CD4-positive, CD25-positive, alpha-beta regulatory T cell (primary cell): ENCODE measurements around the gene GULP1. TPM values are rescaled to one million over a fixed set of nuclear protein-coding genes. Genes with fewer than 3 reads are reported as not detected.
"Not testable (repeated sequence)": the region's sequence is repeated elsewhere in the genome, so short reads cannot be mapped to it uniquely, and the experiment has no call there.

Experiments
- ATAC-seq, 2 donors: fragments of 150-1000 bp; cut with Tn5 transposase; one replicate each; pipeline ENCODE4 v1.10.0; 2021; ENCODE audit warnings: low read depth in 2 of 2, moderate number of reproducible peaks in 2 of 2, moderate library complexity in 1 of 2
- DNase-seq, 3 donors: peaks; one replicate each; pipeline versions ENCODE4 v3.0.0 to v3.0.0-alpha.2; 2012 to 2022; ENCODE audit warnings: mixed read lengths in 1 of 3
- H3K27ac ChIP-seq: one replicate; pipeline ENCODE4 v1.7.0; 2013; ENCODE audit warnings: mild to moderate bottlenecking, low read length; ENCODE audit not compliant: insufficient read depth, poor library complexity, severe bottlenecking
- H3K27me3 ChIP-seq: one replicate; pipeline ENCODE4 v1.7.0; 2013; ENCODE audit warnings: low read length; ENCODE audit not compliant: control insufficient read depth, insufficient read depth
- H3K36me3 ChIP-seq: one replicate; pipeline ENCODE4 v1.7.0; 2013; ENCODE audit warnings: mild to moderate bottlenecking, low read length, moderate library complexity; ENCODE audit not compliant: control insufficient read depth, insufficient read depth
- H3K4me1 ChIP-seq: 2 replicates; pipeline ENCODE4 v1.7.0; 2013; ENCODE audit warnings: mild to moderate bottlenecking, low read length; ENCODE audit not compliant: insufficient read depth, control insufficient read depth, poor library complexity, severe bottlenecking
- H3K4me3 ChIP-seq: one replicate; pipeline ENCODE4 v1.7.0; 2013; ENCODE audit warnings: low read depth, mild to moderate bottlenecking, low read length, moderate library complexity
- H3K9me3 ChIP-seq, 2 experiments: 1 replicate in 1 of 2; 2 replicates in 1 of 2; pipeline ENCODE4 v1.7.0; 2013; ENCODE audit warnings: low read length in 2 of 2, mild to moderate bottlenecking in 1 of 2, moderate library complexity in 1 of 2; ENCODE audit not compliant: control insufficient read depth in 2 of 2
- H3K27ac Mint-ChIP-seq, 3 donors: one replicate each; pipeline ENCODE4 v1.8.0; 2020 to 2022; ENCODE audit warnings: mild to moderate bottlenecking in 3 of 3, mixed read lengths in 3 of 3, moderate library complexity in 2 of 3
- H3K27me3 Mint-ChIP-seq: one replicate; pipeline ENCODE4 v1.8.0; 2022; ENCODE audit warnings: mild to moderate bottlenecking, mixed read lengths
- H3K36me3 Mint-ChIP-seq: one replicate; pipeline ENCODE4 v1.8.0; 2020; ENCODE audit warnings: mixed read lengths
- H3K4me1 Mint-ChIP-seq, 4 donors: one replicate each; pipeline ENCODE4 v1.8.0; 2020 to 2022; ENCODE audit warnings: mixed read lengths in 4 of 4, mild to moderate bottlenecking in 1 of 4
- H3K4me3 Mint-ChIP-seq, 4 donors: one replicate each; pipeline ENCODE4 v1.8.0; 2020 to 2022; ENCODE audit warnings: mild to moderate bottlenecking in 4 of 4, mixed read lengths in 4 of 4, moderate library complexity in 3 of 4
- H3K9me3 Mint-ChIP-seq, 7 donors: one replicate each; pipeline ENCODE4 v1.8.0; 2020 to 2022; ENCODE audit warnings: mixed read lengths in 7 of 7, mild to moderate bottlenecking in 3 of 7, moderate library complexity in 2 of 7
- polyA plus RNA-seq, 4 donors: library from polyadenylated mRNA; unstranded; fragments of 300-500 nt; fragmentation: Illumina TruSeq; gene quantifications; one replicate each; pipeline ENCODE4 v1.2.3, GENCODE V29; 2021
- total RNA-seq: library from RNA; stranded (reverse); gene quantifications from one replicate; pipeline ENCODE4 v1.2.3, GENCODE V29; 2022

The GULP1 gene
- total and polyA plus RNA-seq, 5 donors from 2014 or later: not detected

DNA sequence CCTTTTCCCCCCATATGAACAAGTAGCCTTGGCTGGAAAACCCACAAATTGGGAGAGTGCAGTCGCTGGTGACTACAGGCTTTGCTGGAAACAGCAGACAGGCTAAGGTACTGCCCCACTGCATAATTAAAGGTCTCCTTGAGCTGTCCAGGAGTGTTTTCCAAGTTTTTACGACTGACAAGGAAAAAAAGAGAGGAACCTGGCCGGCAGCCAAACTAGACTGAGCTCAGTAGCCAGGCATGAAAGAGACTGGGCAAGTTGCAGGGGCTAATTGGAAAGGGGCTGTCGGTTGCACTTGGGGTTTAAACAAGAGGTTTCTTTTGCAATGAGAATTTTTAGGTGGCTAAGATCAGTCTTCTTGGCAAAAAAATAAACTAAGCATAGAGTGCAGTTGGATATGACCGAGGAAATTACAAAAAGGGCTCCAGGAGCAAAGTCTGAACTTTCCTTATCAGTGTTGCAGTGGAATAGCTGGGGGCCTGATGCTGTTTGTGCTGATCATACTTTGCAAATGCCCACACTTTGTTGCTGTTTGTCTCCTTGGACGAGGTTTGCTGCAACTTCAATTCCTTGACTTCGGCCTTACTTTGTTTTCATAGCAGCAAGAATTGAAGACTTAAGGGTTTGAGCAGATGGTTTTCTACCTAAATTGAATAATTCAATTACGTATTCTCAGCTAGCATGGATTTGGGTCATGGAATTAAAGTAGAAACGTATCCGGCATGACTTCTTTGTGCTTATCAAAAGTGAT lies 2.1 kb downstream of the GULP1 start:
- Histone ChIP-seq H3K4me3 (no peak overlapping the region), H3K36me3 (no peaks in the 10 kb centered on the region), H3K9me3 (no peaks in the 10 kb centered on the region), H3K27me3 (no peaks in the 10 kb centered on the region), H3K4me1 (no peaks in the 10 kb centered on the region), H3K27ac (no peak overlapping the region)
- no peak overlapping the region for H3K4me3 Mint-ChIP-seq
- H3K27ac Mint-ChIP-seq: no peak overlapping the region
- H3K4me1 Mint-ChIP-seq: peaks cover 0 to 6% (median under 1%) of the 10 kb centered on the region in 4 donors
- H3K27me3 Mint-ChIP-seq: peaks cover 33% of the 10 kb centered on the region
- no peak for DNase-seq
- no peaks in the 10 kb centered on the region for H3K36me3 Mint-ChIP-seq
- no peak for ATAC-seq
- peaks cover 0 to 8% (median 0%) of the 10 kb centered on the region in 7 donors for H3K9me3 Mint-ChIP-seq

GRCh38 chr2:188294352-188294926 lies 2.8 kb downstream of the GULP1 start:
- Histone ChIP-seq H3K36me3 (no peaks in the 10 kb centered on the region), H3K4me3 (no peak overlapping the region), H3K27ac (no peak overlapping the region), H3K27me3 (no peaks in the 10 kb centered on the region), H3K4me1 (no peaks in the 10 kb centered on the region), H3K9me3 (no peaks in the 10 kb centered on the region)
- ATAC-seq (no peak), DNase-seq (no peak)
- Mint-ChIP-seq H3K4me3 (no peak overlapping the region), H3K4me1 (peaks cover 0 to 6% (median under 1%) of the 10 kb centered on the region in 4 donors), H3K9me3 (peaks cover 0 to 10% (median 0%) of the 10 kb centered on the region in 7 donors), H3K27me3 (peaks cover 33% of the 10 kb centered on the region), H3K36me3 (no peaks in the 10 kb centered on the region), H3K27ac (no peak overlapping the region)

- Histone ChIP-seq H3K9me3 (no peaks in the 10 kb centered on the region), H3K27ac (no peak overlapping the region), H3K4me1 (no peaks in the 10 kb centered on the region), H3K4me3 (no peak overlapping the region), H3K27me3 (no peaks in the 10 kb centered on the region), H3K36me3 (no peaks in the 10 kb centered on the region)
- Mint-ChIP-seq H3K36me3 (no peaks in the 10 kb centered on the region), H3K9me3 (peaks cover 0 to 10% (median 0%) of the 10 kb centered on the region in 7 donors), H3K4me3 (no peak overlapping the region), H3K27ac (no peak overlapping the region), H3K4me1 (peaks cover 0 to 6% (median under 1%) of the 10 kb centered on the region in 4 donors), H3K27me3 (peaks cover 33% of the 10 kb centered on the region)
- no peak for DNase-seq
- no peak for ATAC-seq
Measured at GRCh38 chr2:188295067-188295685, 3.5 kb downstream of the GULP1 start.

DNA sequence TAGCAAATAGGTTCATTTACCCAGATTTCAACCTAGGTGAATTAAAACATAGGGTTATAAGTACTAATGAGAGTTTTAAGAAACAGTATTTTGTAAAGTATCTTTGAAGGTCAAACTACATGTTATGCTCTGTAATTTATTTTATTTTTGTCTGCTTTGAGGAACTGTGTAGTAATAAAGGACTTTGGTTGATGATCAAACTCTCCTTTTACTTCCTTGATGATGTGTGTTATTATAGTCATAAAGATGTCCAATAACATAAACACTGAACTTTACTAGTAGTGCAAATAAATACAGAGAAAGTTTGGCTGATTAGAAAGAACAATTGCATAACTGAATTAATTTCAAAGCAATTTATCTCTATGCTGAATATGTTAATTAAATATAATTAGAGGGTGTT lies 6.3 kb downstream of the GULP1 start:
- no peak overlapping the region for H3K4me3 ChIP-seq
- no peak overlapping the region for H3K27ac Mint-ChIP-seq
- H3K4me1 Mint-ChIP-seq: no peaks in the 10 kb centered on the region
- peaks cover 12% of the 10 kb centered on the region for H3K27me3 Mint-ChIP-seq
- peaks cover 0 to 6% (median 0%) of the 10 kb centered on the region in 7 donors for H3K9me3 Mint-ChIP-seq
- no peaks in the 10 kb centered on the region for H3K36me3 ChIP-seq
- no peaks in the 10 kb centered on the region for H3K27me3 ChIP-seq
- DNase-seq (no peak), ATAC-seq (no peak)
- no peak overlapping the region for H3K4me3 Mint-ChIP-seq
- H3K4me1 ChIP-seq: no peaks in the 10 kb centered on the region
- no peaks in the 10 kb centered on the region for H3K9me3 ChIP-seq
- no peaks in the 10 kb centered on the region for H3K36me3 Mint-ChIP-seq
- H3K27ac ChIP-seq: no peak overlapping the region

DNA sequence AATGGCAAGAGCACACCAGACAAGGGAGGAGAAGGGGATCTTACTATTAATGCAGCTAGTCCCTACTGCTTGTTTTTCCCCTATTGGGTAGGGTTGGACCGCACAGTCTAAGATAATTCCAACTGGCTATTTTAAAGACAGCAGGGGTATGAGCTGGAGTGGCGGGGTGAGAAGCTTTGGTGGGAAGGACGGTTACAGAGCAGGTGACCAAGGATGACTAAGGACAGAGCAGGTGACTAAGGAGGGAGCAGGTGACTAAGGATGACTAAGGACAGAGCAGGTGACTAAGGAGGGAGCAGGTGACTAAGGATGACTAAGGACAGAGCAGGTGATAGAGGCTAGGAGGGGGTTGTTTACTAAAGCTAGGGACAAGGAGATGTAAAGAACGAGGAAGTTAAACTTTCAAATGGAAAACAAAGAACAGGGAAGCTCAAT lies 7.3 kb downstream of the GULP1 start:
- not testable (repeated sequence) for H3K27ac Mint-ChIP-seq, H3K4me1 ChIP-seq, H3K4me3 ChIP-seq, H3K9me3 Mint-ChIP-seq, H3K36me3 ChIP-seq, H3K4me1 Mint-ChIP-seq, ATAC-seq, H3K27ac ChIP-seq, H3K27me3 ChIP-seq, H3K36me3 Mint-ChIP-seq, H3K9me3 ChIP-seq, H3K4me3 Mint-ChIP-seq, H3K27me3 Mint-ChIP-seq, DNase-seq

DNA sequence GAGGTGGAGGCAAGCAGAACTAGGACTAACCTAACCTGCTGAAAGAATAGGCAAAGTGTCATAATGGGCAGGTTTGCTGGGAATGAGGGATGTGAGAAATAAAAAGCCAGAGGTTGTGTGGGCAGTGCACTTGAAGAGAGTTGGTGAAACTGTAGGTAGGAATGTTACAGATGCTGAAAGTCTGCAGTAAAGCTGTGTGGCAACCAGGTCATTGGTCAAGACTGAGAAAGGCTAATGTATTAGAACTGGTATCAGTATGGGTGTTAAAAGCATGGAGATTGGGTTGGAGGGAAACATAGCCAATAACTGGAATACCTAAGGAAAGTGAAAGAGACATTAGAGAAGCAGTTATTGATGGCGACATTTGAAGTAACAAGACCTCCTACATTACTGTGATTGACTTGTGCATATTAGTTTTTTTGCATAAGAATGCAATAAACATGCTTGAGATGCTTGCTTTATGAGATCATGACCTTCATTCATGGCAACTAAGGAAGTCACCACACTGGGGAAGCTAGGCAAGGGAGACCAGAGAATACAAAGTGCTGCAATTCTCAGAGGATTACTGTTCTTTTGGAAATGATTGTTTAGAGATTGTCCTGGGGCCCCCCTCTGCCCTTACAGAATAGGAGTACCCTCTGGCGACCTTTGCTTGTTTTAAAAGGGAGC lies 11.8 kb downstream of the GULP1 start:
- no peak overlapping the region for H3K27ac ChIP-seq
- Mint-ChIP-seq H3K36me3 (no peaks in the 10 kb centered on the region), H3K9me3 (peaks cover 0 to 7% (median 3%) of the 10 kb centered on the region in 7 donors), H3K4me1 (no peaks in the 10 kb centered on the region), H3K27me3 (no peaks in the 10 kb centered on the region), H3K4me3 (no peak overlapping the region), H3K27ac (peak overlapping the region in 1 of 3 donors; percentile 64)
- no peaks in the 10 kb centered on the region for H3K4me1 ChIP-seq
- no peaks in the 10 kb centered on the region for H3K36me3 ChIP-seq
- H3K27me3 ChIP-seq: no peaks in the 10 kb centered on the region
- no peaks in the 10 kb centered on the region for H3K9me3 ChIP-seq
- ATAC-seq (no peak), DNase-seq (no peak)
- no peak overlapping the region for H3K4me3 ChIP-seq

DNA sequence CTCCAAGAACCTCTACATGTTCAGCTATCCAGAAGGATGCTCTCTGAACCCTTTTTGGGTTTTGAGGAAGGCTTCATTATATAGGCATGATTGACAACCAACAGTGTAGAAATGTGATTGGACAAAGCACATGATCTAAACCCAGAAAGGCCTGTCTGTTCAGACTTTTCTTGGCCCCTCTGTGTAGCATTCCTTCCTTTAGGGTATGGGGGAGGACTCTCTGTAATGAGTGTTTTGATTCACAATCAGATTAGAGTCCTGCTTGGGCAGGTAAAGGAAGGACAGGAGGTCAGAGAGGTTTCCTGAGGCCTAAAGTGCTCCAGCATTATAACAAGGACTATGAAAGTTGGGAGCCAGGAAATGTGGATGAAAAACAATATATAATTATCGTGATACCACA lies 13.6 kb downstream of the GULP1 start:
- ATAC-seq (no peak), DNase-seq (no peak)
- Mint-ChIP-seq H3K27me3 (no peaks in the 10 kb centered on the region), H3K9me3 (peaks cover 0 to 7% (median under 1%) of the 10 kb centered on the region in 7 donors), H3K4me1 (no peaks in the 10 kb centered on the region), H3K36me3 (no peaks in the 10 kb centered on the region), H3K27ac (no peak overlapping the region), H3K4me3 (no peak overlapping the region)
- Histone ChIP-seq H3K9me3 (no peaks in the 10 kb centered on the region), H3K4me3 (no peak overlapping the region), H3K36me3 (no peaks in the 10 kb centered on the region), H3K27ac (no peak overlapping the region), H3K27me3 (no peaks in the 10 kb centered on the region), H3K4me1 (no peaks in the 10 kb centered on the region)
